HepG2 (cell line): ENCODE results near the gene CNNM3. TPM values are rescaled to one million over a fixed set of nuclear protein-coding genes. Genes with fewer than 3 reads are reported as not detected.

ENCODE experiments used
- AGO2 ChIP-seq: fragments of 200-400 bp; formaldehyde crosslinking; optimal IDR thresholded peaks from 2 replicates; pipeline ENCODE3; 2017; ENCODE audit warnings: mild to moderate bottlenecking, low read depth, low read length, moderate library complexity
- CHD4 ChIP-seq: fragments of 200-600 bp; sonication (generic); IDR thresholded peaks from 2 replicates; pipeline ENCODE4 v1.7.0; 2017; ENCODE audit warnings: mild to moderate bottlenecking, low read length, borderline replicate concordance
- DNMT1 ChIP-seq: sonication (generic); formaldehyde crosslinking; IDR thresholded peaks from 2 replicates; pipeline ENCODE4 v1.5.1; 2020; ENCODE audit warnings: mild to moderate bottlenecking, missing genetic modification reagents
- FOXC1 ChIP-seq: sonication (generic); formaldehyde crosslinking; IDR thresholded peaks from 2 replicates; pipeline ENCODE4 v1.8.0; 2022; ENCODE audit warnings: mild to moderate bottlenecking, missing genetic modification reagents, borderline replicate concordance
- FOXO4 ChIP-seq: sonication (generic); formaldehyde crosslinking; conservative IDR thresholded peaks from 2 replicates; pipeline ENCODE4 v1.8.1; 2023; ENCODE audit warnings: missing genetic modification reagents
- HNRNPL ChIP-seq: fragments of 200-400 bp; formaldehyde crosslinking; IDR thresholded peaks from 2 replicates; pipeline ENCODE4 v1.6.1; 2017; ENCODE audit warnings: mild to moderate bottlenecking, low read depth, low read length
- HOXA3 ChIP-seq: sonication (generic); formaldehyde crosslinking; IDR thresholded peaks from 2 replicates; pipeline ENCODE4 v1.5.0; 2020; ENCODE audit warnings: missing genetic modification reagents
- IRF2 ChIP-seq: IDR thresholded peaks from 2 replicates; pipeline ENCODE4 v1.6.1; 2018; ENCODE audit warnings: missing genetic modification reagents, missing compliant biosample characterization
- MATR3 ChIP-seq: sonication (generic); formaldehyde crosslinking; IDR thresholded peaks from 2 replicates; pipeline ENCODE4 v1.4.0; 2020; ENCODE audit warnings: missing genetic modification reagents
- PCBP1 ChIP-seq: fragments of 200-400 bp; formaldehyde crosslinking; IDR thresholded peaks from 2 replicates; pipeline ENCODE4 v1.6.1; 2017; ENCODE audit warnings: mild to moderate bottlenecking, low read depth, low read length, borderline replicate concordance
- POGZ ChIP-seq: sonication (generic); formaldehyde crosslinking; IDR thresholded peaks from 2 replicates; pipeline ENCODE4 v1.4.0; 2020; ENCODE audit warnings: mild to moderate bottlenecking, missing genetic modification reagents
- POLR2A ChIP-seq, 2 experiments: IDR thresholded peaks; 2 replicates each; pipeline ENCODE4 v1.6.1; 2011; ENCODE audit warnings: low read depth in 2 of 2, low read length in 2 of 2, mild to moderate bottlenecking in 1 of 2, moderate library complexity in 1 of 2; ENCODE audit not compliant: insufficient read depth in 1 of 2
- TMF1 ChIP-seq: sonication (generic); formaldehyde crosslinking; IDR thresholded peaks from 2 replicates; pipeline ENCODE4 v1.8.1; 2022; ENCODE audit warnings: low read depth, missing genetic modification reagents
- ZFP36 ChIP-seq: fragments of 150-350 bp; IDR thresholded peaks from 2 replicates; pipeline ENCODE4 v1.6.1; 2018; ENCODE audit warnings: borderline replicate concordance, low read length, low read depth; ENCODE audit not compliant: partially characterized antibody
- ZNF280D ChIP-seq: sonication (generic); formaldehyde crosslinking; IDR thresholded peaks from 2 replicates; pipeline ENCODE4 v1.5.1; 2020; ENCODE audit warnings: mild to moderate bottlenecking, missing genetic modification reagents
- ZNF597 ChIP-seq: sonication (generic); formaldehyde crosslinking; IDR thresholded peaks from 2 replicates; pipeline ENCODE4 v1.5.0; 2020; ENCODE audit warnings: missing genetic modification reagents
- ZNF607 ChIP-seq: sonication (generic); formaldehyde crosslinking; IDR thresholded peaks from 2 replicates; pipeline ENCODE4 v1.5.1; 2020; ENCODE audit warnings: missing genetic modification reagents, mild to moderate bottlenecking, borderline replicate concordance
- ZNF687 ChIP-seq: sonication (generic); formaldehyde crosslinking; IDR thresholded peaks from 2 replicates; pipeline ENCODE4 v1.5.1; 2020; ENCODE audit warnings: mild to moderate bottlenecking, missing genetic modification reagents, moderate library complexity
- ZNF850 ChIP-seq: sonication (generic); formaldehyde crosslinking; conservative IDR thresholded peaks from 2 replicates; pipeline ENCODE4 v1.9.0; 2021; ENCODE audit warnings: mild to moderate bottlenecking, missing genetic modification reagents
- ZSCAN21 ChIP-seq: sonication (generic); formaldehyde crosslinking; IDR thresholded peaks from 2 replicates; pipeline ENCODE4 v1.8.0; 2022; ENCODE audit warnings: mild to moderate bottlenecking, missing genetic modification reagents, moderate library complexity, borderline replicate concordance
- polyA plus RNA-seq, 8 experiments: library from polyadenylated mRNA; depleted of rRNA in 3 of 8; stranded (reverse) in 7 of 8; unstranded in 1 of 8; fragments of >200 nt; fragmentation: Illumina TruSeq in 4 of 8; extraction: Trizol in 4 of 8; gene quantifications; 2 replicates each; pipeline versions ENCODE4 v1.2.1 to v1.2.3, GENCODE V29; 2011 to 2016; ENCODE audit warnings: low read depth in 4 of 8, missing spikeins in 1 of 8, mixed read lengths in 1 of 8; ENCODE audit not compliant: insufficient read depth in 1 of 8
- total RNA-seq, 5 experiments: library from RNA; depleted of rRNA; stranded (reverse); fragments of >200 nt; fragmentation: Illumina TruSeq; extraction: Trizol; gene quantifications; 2 replicates each; pipeline ENCODE4 v1.2.3, GENCODE V29; 2016; ENCODE audit warnings: low read depth in 1 of 5

CNNM3 gene
- total and polyA plus RNA-seq, 2 of the 13 experiments (the other 11 are each of a cell fraction or from before 2014, with no cell fraction given): 21.2 to 27.9 TPM

GRCh38 chr2:96839293-96839874 is 23.3 kb downstream of the CNNM3 start (continued):
- TF ChIP-seq ZNF280D (CRISPR knock-in tag): no peak
- no peak for TF ChIP-seq ZNF850
- no peak for TF ChIP-seq ZNF597 (CRISPR knock-in tag)
- 0 out of 2 replicates have a peak, but pooled peaks have one; percentile 22 for TF ChIP-seq FOXC1 (CRISPR knock-in tag)
- no peak for TF ChIP-seq CHD4
- no peak for TF ChIP-seq ZNF607 (CRISPR knock-in tag)
- peak; percentile 41 for TF ChIP-seq HOXA3
- peak; percentile 62; the same call in 1 of the 2 replicates for TF ChIP-seq TMF1 (CRISPR knock-in tag)
- TF ChIP-seq ZFP36: no peak
- TF ChIP-seq ZNF687: 0 out of 2 replicates have a peak, but pooled peaks have one; percentile 18
- TF ChIP-seq IRF2: no peak
- TF ChIP-seq POLR2A (IDR thresholded peaks at IDR 0.05; ENCODE audit: insufficient read depth in 1 of 2, low read depth in 2 of 2, low read length in 2 of 2): peak in 1 of 2 experiments; percentile 57; a peak in 2 of 4 replicates
- 0 out of 2 replicates have a peak, but pooled peaks have one; percentile 38 for TF ChIP-seq FOXO4 (CRISPR knock-in tag)
- TF ChIP-seq ZSCAN21 (CRISPR knock-in tag): no peak; the same call in 1 of the 2 replicates
- 0 out of 2 replicates have a peak, but pooled peaks have one; percentile 3 for TF ChIP-seq PCBP1
- TF ChIP-seq DNMT1 (CRISPR knock-in tag): peak; percentile 35; the same call in 1 of the 2 replicates
- TF ChIP-seq AGO2: peak; percentile 98
- 0 out of 2 replicates have a peak, but pooled peaks have one; percentile 39 for TF ChIP-seq HNRNPL
- TF ChIP-seq POGZ (CRISPR knock-in tag): 0 out of 2 replicates have a peak, but pooled peaks have one; percentile 15
- no peak for TF ChIP-seq MATR3
